K562 (cell line): Measurements from ENCODE around the gene IQCM. TPM values are rescaled to one million over a fixed set of nuclear protein-coding genes. Genes with fewer than 3 reads are reported as not detected.

Experiments used
- ATAC-seq: fragments of 200-7000 bp; cut with Tn5 transposase; 3 replicates; pipeline ENCODE4 v1.9.1; 2020; ENCODE audit warnings: moderate library complexity
- BruUV-seq: library from RNA; stranded (reverse); fragments of 400-500 nt; replicated peaks from 2 replicates; lab custom pipeline; 2021; lab: Mats Ljungman, UMichigan
- CTCF ChIA-PET: fragments of 300-600 bp; formaldehyde crosslinking; extraction: SDS; loops from one replicate; lab custom pipeline; 2021; ENCODE audit warnings: low intra/inter-chr PET ratio; lab: Yijun Ruan, JAX
- POLR2A ChIA-PET: fragments of 300-600, 350-650 bp; sonication (Branson Sonifier 250); formaldehyde crosslinking; extraction: SDS; loops from one replicate; lab custom pipeline; 2021; ENCODE audit warnings: antibody characterized with exemption, inconsistent platforms; lab: Yijun Ruan, JAX
- DNase-seq, 4 experiments: peaks; one replicate each; pipeline versions ENCODE4 v3.0.0 to v3.0.0-alpha.2; 2011 to 2018; ENCODE audit warnings: low spot score in 3 of 4, mixed read lengths in 3 of 4; ENCODE audit errors: extremely low read depth in 1 of 4
- FAIRE-seq: peaks from 2 replicates; lab custom pipeline; 2011; peaks lifted over from hg19 to GRCh38; lab: Jason Lieb, UNC
- H2AFZ ChIP-seq: 2 replicates; pipeline ENCODE4 v1.6.0; 2011; ENCODE audit warnings: low read depth, low read length, control low read depth, inconsistent platforms
- H3K27ac ChIP-seq: fragments of 200-600 bp; 3 replicates; pipeline ENCODE4 v1.8.0; 2011; ENCODE audit warnings: low read depth, mild to moderate bottlenecking, control low read depth, inconsistent platforms, low read length, moderate library complexity, mixed read lengths; ENCODE audit errors: extremely low read depth
- H3K27me3 ChIP-seq, 2 experiments: fragments of 300-600 bp in 1 of 2; 2 replicates in 1 of 2; 3 replicates in 1 of 2; pipeline versions ENCODE4 v1.6.0 to v1.8.0; 2011; ENCODE audit warnings: inconsistent platforms in 2 of 2, low read length in 2 of 2, mild to moderate bottlenecking in 1 of 2, mixed read lengths in 1 of 2, moderate library complexity in 1 of 2; ENCODE audit not compliant: control insufficient read depth in 2 of 2, insufficient read depth in 2 of 2
- H3K36me3 ChIP-seq: fragments of 300-600 bp; 3 replicates; pipeline ENCODE4 v1.8.0; 2011; ENCODE audit warnings: mild to moderate bottlenecking, low read length, inconsistent platforms; ENCODE audit not compliant: control insufficient read depth, insufficient read depth
- H3K4me1 ChIP-seq, 2 experiments: fragments of 200-600 bp in 1 of 2; replicated peaks in 1 of 2; 2 replicates in 1 of 2; 3 replicates in 1 of 2; pipeline versions ENCODE4 v1.5.1 to v1.8.0; 2011; ENCODE audit warnings: inconsistent platforms in 2 of 2, low read length in 2 of 2, mild to moderate bottlenecking in 1 of 2, mixed read lengths in 1 of 2, moderate library complexity in 1 of 2; ENCODE audit not compliant: control insufficient read depth in 2 of 2, insufficient read depth in 2 of 2
- H3K4me2 ChIP-seq: 2 replicates; pipeline ENCODE4 v1.6.1; 2011; ENCODE audit warnings: low read length, control low read depth, inconsistent platforms, mixed read lengths; ENCODE audit not compliant: insufficient read depth
- H3K4me3 ChIP-seq: fragments of 200-600 bp; sonication (generic), shearing (Covaris generic); 2 replicates; pipeline ENCODE4 v1.5.1; 2016; ENCODE audit warnings: control low read depth, inconsistent platforms
- H3K79me2 ChIP-seq: fragments of 200-600 bp; 3 replicates; pipeline ENCODE4 v1.8.0; 2011; ENCODE audit warnings: low read length, inconsistent platforms; ENCODE audit not compliant: control insufficient read depth, insufficient read depth
- H3K9ac ChIP-seq, 2 experiments: 2 replicates each; pipeline versions ENCODE4 v1.6.0 to v1.6.1; 2011; ENCODE audit warnings: low read depth in 2 of 2, low read length in 2 of 2, control low read depth in 1 of 2, inconsistent platforms in 1 of 2, mild to moderate bottlenecking in 1 of 2, mixed read lengths in 1 of 2; ENCODE audit not compliant: insufficient read depth in 1 of 2
- H3K9me1 ChIP-seq: one replicate; pipeline ENCODE4 v1.6.0; 2011; ENCODE audit warnings: inconsistent platforms, mild to moderate bottlenecking, low read length, moderate library complexity; ENCODE audit not compliant: control insufficient read depth, insufficient read depth
- H3K9me3 ChIP-seq: replicated peaks from 2 replicates; pipeline ENCODE4 v1.5.1; 2011; ENCODE audit warnings: low read depth, low read length, inconsistent platforms; ENCODE audit not compliant: control insufficient read depth, insufficient read depth
- H4K20me1 ChIP-seq: replicated peaks from 2 replicates; pipeline ENCODE4 v1.6.1; 2011; ENCODE audit warnings: low read length, inconsistent platforms, mixed read lengths; ENCODE audit not compliant: control insufficient read depth, insufficient read depth
- CBFA2T3 ChIP-seq: fragments of 450-650 bp; IDR thresholded peaks from 2 replicates; pipeline ENCODE4 v1.6.1; 2017
- HES1 ChIP-seq: fragments of 450-650 bp; IDR thresholded peaks from 2 replicates; pipeline ENCODE4 v1.6.1; 2016; ENCODE audit warnings: low read depth, mild to moderate bottlenecking, moderate library complexity
- ID3 ChIP-seq, 2 experiments: fragments of 250-450 bp in 1 of 2; fragments of 450-650 bp in 1 of 2; sonication (Bioruptor Pico) in 1 of 2; IDR thresholded peaks; 2 replicates each; pipeline versions ENCODE4 v1.6.1 to v1.8.0; 2016 to 2021; ENCODE audit warnings: mild to moderate bottlenecking in 2 of 2, moderate library complexity in 2 of 2, missing compliant biosample characterization in 1 of 2, missing genetic modification characterization in 1 of 2
- RCOR1 ChIP-seq, 2 experiments: IDR thresholded peaks; 2 replicates each; pipeline ENCODE4 v1.6.1; 2012; ENCODE audit warnings: low read depth in 2 of 2, low read length in 2 of 2, borderline replicate concordance in 1 of 2, improper control_type of control experiment in 1 of 2
- THRB ChIP-seq: fragments of 450-650 bp; formaldehyde crosslinking; conservative IDR thresholded peaks from 2 replicates; pipeline ENCODE4 v1.4.0; 2022; ENCODE audit warnings: mild to moderate bottlenecking, missing genetic modification characterization
- TRIM28 ChIP-seq: fragments of 450-650 bp; IDR thresholded peaks from 2 replicates; pipeline ENCODE4 v1.6.1; 2017
- ZNF133 ChIP-seq: fragments of 250-450 bp; sonication (Bioruptor Pico); IDR thresholded peaks from 2 replicates; pipeline ENCODE4 v1.4.0; 2020; ENCODE audit warnings: mild to moderate bottlenecking
- ZNF239 ChIP-seq: fragments of 250-450 bp; sonication (Bioruptor Pico); IDR thresholded peaks from 2 replicates; pipeline ENCODE4 v1.4.0; 2020; ENCODE audit warnings: mild to moderate bottlenecking
- ZNF316 ChIP-seq: fragments of 450-650 bp; IDR thresholded peaks from 2 replicates; pipeline ENCODE4 v1.6.1; 2016
- ZNF395 ChIP-seq: fragments of 200-800 bp; sonication (Bioruptor generic); IDR thresholded peaks from 2 replicates; pipeline ENCODE4 v1.6.1; 2017; ENCODE audit warnings: missing genetic modification characterization, missing compliant biosample characterization
- ZNF408 ChIP-seq: fragments of 250-450 bp; sonication (Bioruptor Pico); IDR thresholded peaks from 2 replicates; pipeline ENCODE4 v1.4.0; 2020; ENCODE audit warnings: low read depth, mild to moderate bottlenecking, moderate library complexity
- WGBS: fragments of 100-300 bp; shearing (Covaris generic); methylation state at CpG from one replicate; pipeline ENCODE4 v1.1.6; 2016; ENCODE audit warnings: low coverage, mixed read lengths; ENCODE audit not compliant: insufficient coverage; ENCODE audit errors: missing lambda C conversion rate; 5-methylcytosine and 5-hydroxymethylcytosine counted together
- in situ Hi-C: fragments of 300-500 bp; cut with MboI; formaldehyde crosslinking; loops from 4 replicates; pipeline ENCODE4 v1.15.0; 2018; ENCODE audit warnings: inconsistent platforms, mixed read lengths
- intact Hi-C: fragments of 100-400 bp; cut with micrococcal nuclease; formaldehyde crosslinking; loops from 2 replicates; pipeline ENCODE4 v1.14.2; 2022
- polyA plus RNA-seq, 8 experiments: library from polyadenylated mRNA; depleted of rRNA in 4 of 8; stranded (reverse) in 5 of 8; unstranded in 3 of 8; fragments of >200 nt; fragmentation: Nextera tagmentation in 2 of 8; fragmentation: Illumina TruSeq in 1 of 8; extraction: Ambion mirVana in 2 of 8; extraction: Trizol in 1 of 8; gene quantifications; 2 replicates each; pipeline versions ENCODE4 v1.2.1 to v1.2.3, GENCODE V29; 2011 to 2014; ENCODE audit warnings: inconsistent platforms in 1 of 8, missing spikeins in 1 of 8
- total RNA-seq, 7 experiments: library from RNA; depleted of rRNA in 6 of 7; stranded (reverse); fragments of >200 nt in 6 of 7; fragmentation: Illumina TruSeq in 2 of 7; extraction: Trizol in 2 of 7; gene quantifications; 2 replicates each; pipeline versions ENCODE4 v1.2.1 to v1.2.3, GENCODE V29; 2011 to 2021; ENCODE audit warnings: low replicate concordance in 1 of 7

IQCM gene
- total and polyA plus RNA-seq, 9 of the 15 experiments (the other 6 are each of a cell fraction or from before 2014, with no cell fraction given): not detected

GRCh38 chr4:149825336-149825735 lies 9.7 kb upstream of the IQCM start:
- TF ChIP-seq ZNF395 (CRISPR knock-in tag) (no peak), TRIM28 (no peak), ZNF408 (CRISPR knock-in tag) (no peak), ZNF316 (no peak)
- TF ChIP-seq, all 486 proteins: peak for 0
- in situ Hi-C loops (no loop called here), intact Hi-C loops (no loop called here)
- DNase-seq (no peak), ATAC-seq (no peak), FAIRE-seq (no peak)
- H2AFZ ChIP-seq: no peak overlapping the region
- no peaks in the 10 kb centered on the region for H3K9me3 ChIP-seq
- H3K4me3 ChIP-seq: no peak overlapping the region
- no peaks in the 10 kb centered on the region for H3K27me3 ChIP-seq
- no peak overlapping the region for H3K4me2 ChIP-seq
- H3K36me3 ChIP-seq: no peaks in the 10 kb centered on the region
- no TSS peak for BruUV-seq
- H3K4me1 ChIP-seq: no peaks in the 10 kb centered on the region
- 0% methylated on average over 2 of the region's 2 CpGs for whole genome bisulfite sequencing
- POLR2A ChIA-PET: no interaction called here
- H3K27ac ChIP-seq: no peak overlapping the region
- H4K20me1 ChIP-seq: no peaks in the 10 kb centered on the region
- H3K9me1 ChIP-seq: no peaks in the 10 kb centered on the region
- CTCF ChIA-PET: no interaction called here
- no peak overlapping the region for H3K9ac ChIP-seq
- no peaks in the 10 kb centered on the region for H3K79me2 ChIP-seq

- no peaks in the 10 kb centered on the region for H3K4me1 ChIP-seq
- H3K27me3 ChIP-seq: no peaks in the 10 kb centered on the region
- no TSS peak for BruUV-seq
- H2AFZ ChIP-seq: no peak overlapping the region
- FAIRE-seq (no peak), DNase-seq (no peak), ATAC-seq (no peak)
- H3K36me3 ChIP-seq: no peaks in the 10 kb centered on the region
- H3K4me3 ChIP-seq: no peak overlapping the region
- intact Hi-C loops (no loop called here), in situ Hi-C loops (no loop called here)
- no peaks in the 10 kb centered on the region for H3K9me1 ChIP-seq
- H3K27ac ChIP-seq: no peak overlapping the region
- no peaks in the 10 kb centered on the region for H4K20me1 ChIP-seq
- H3K4me2 ChIP-seq: no peak overlapping the region
- ChIA-PET POLR2A (no interaction called here), CTCF (no interaction called here)
- no peaks in the 10 kb centered on the region for H3K9me3 ChIP-seq
- H3K79me2 ChIP-seq: no peaks in the 10 kb centered on the region
- 0% methylated on average over 4 of the region's 4 CpGs for WGBS
- no peak overlapping the region for H3K9ac ChIP-seq
- no peak for TF ChIP-seq CBFA2T3
- TF ChIP-seq HES1: no peak
- no peak for TF ChIP-seq ID3 (CRISPR knock-in tag; IDR thresholded peaks at IDR 0.05)
- no peak for TF ChIP-seq ID3 (tag; IDR thresholded peaks at IDR 0.05)
- no peak for TF ChIP-seq ZNF133 (CRISPR knock-in tag)
- TF ChIP-seq THRB (CRISPR knock-in tag): no peak
- TF ChIP-seq RCOR1 (IDR thresholded peaks at IDR 0.05; ENCODE audit: borderline replicate concordance in 1 of 2, low read depth in 2 of 2, low read length in 2 of 2): no peak
- TF ChIP-seq ZNF239 (CRISPR knock-in tag): no peak
These were observed 8.2 kb upstream of the IQCM start for GRCh38 chr4:149823769-149824221.
